H9 (cell line): ENCODE results near the gene RPL35. TPM values are rescaled to one million over a fixed set of nuclear protein-coding genes. Genes with fewer than 3 reads are reported as not detected.

Experiments used
- DNase-seq: peaks from one replicate; pipeline ENCODE4 v3.0.0-alpha.2; 2017
- H2AFZ ChIP-seq: one replicate; pipeline ENCODE4 v1.6.1; 2013; ENCODE audit warnings: mild to moderate bottlenecking, low read length, control low read depth, moderate library complexity
- H2AK5ac ChIP-seq: 2 replicates; pipeline ENCODE4 v1.6.1; 2013; ENCODE audit warnings: low read length, control low read depth, mixed read lengths; ENCODE audit not compliant: insufficient read length
- H2BK120ac ChIP-seq: one replicate; pipeline ENCODE4 v1.6.1; 2013; ENCODE audit warnings: low read depth, mild to moderate bottlenecking, low read length, control low read depth, inconsistent platforms; ENCODE audit not compliant: poor library complexity, severe bottlenecking
- H2BK12ac ChIP-seq: 2 replicates; pipeline ENCODE4 v1.6.1; 2013; ENCODE audit warnings: low read length, control low read depth, mixed read lengths, low read depth; ENCODE audit not compliant: insufficient read length
- H2BK15ac ChIP-seq: 2 replicates; pipeline ENCODE4 v1.6.1; 2013; ENCODE audit warnings: low read depth, low read length, control low read depth
- H2BK20ac ChIP-seq: one replicate; pipeline ENCODE4 v1.6.1; 2013; ENCODE audit warnings: low read depth, mild to moderate bottlenecking, low read length, control low read depth, inconsistent platforms; ENCODE audit not compliant: poor library complexity, severe bottlenecking
- H2BK5ac ChIP-seq: 2 replicates; pipeline ENCODE4 v1.6.1; 2013; ENCODE audit warnings: low read length, control low read depth, mixed read lengths; ENCODE audit not compliant: insufficient read length
- H3K14ac ChIP-seq: 2 replicates; pipeline ENCODE4 v1.6.1; 2013; ENCODE audit warnings: low read length, control low read depth; ENCODE audit not compliant: insufficient read depth
- H3K18ac ChIP-seq: 2 replicates; pipeline ENCODE4 v1.6.1; 2013; ENCODE audit warnings: low read depth, mild to moderate bottlenecking, mixed read lengths, low read length, control low read depth; ENCODE audit not compliant: insufficient read length
- H3K23ac ChIP-seq: 2 replicates; pipeline ENCODE4 v1.6.1; 2013; ENCODE audit warnings: low read length, control low read depth, mixed read lengths, low read depth; ENCODE audit not compliant: insufficient read length
- H3K23me2 ChIP-seq: 2 replicates; pipeline ENCODE4 v1.6.1; 2013; ENCODE audit warnings: low read depth, mild to moderate bottlenecking, mixed read lengths, low read length, control low read depth; ENCODE audit not compliant: insufficient read length, poor library complexity, severe bottlenecking
- H3K27ac ChIP-seq: 2 replicates; pipeline ENCODE4 v1.5.1; 2013; ENCODE audit warnings: low read length, control low read depth, mixed read lengths, low read depth; ENCODE audit not compliant: insufficient read length
- H3K27me3 ChIP-seq: 2 replicates; pipeline ENCODE4 v1.6.1; 2013; ENCODE audit warnings: low read length, control low read depth, inconsistent platforms; ENCODE audit not compliant: insufficient read depth
- H3K4ac ChIP-seq: 2 replicates; pipeline ENCODE4 v1.6.1; 2013; ENCODE audit warnings: low read depth, mild to moderate bottlenecking, control low read depth, inconsistent platforms, low read length, moderate library complexity
- H3K4me1 ChIP-seq: 2 replicates; pipeline ENCODE4 v1.6.1; 2013; ENCODE audit warnings: low read length, control low read depth, inconsistent platforms; ENCODE audit not compliant: insufficient read depth
- H3K4me2 ChIP-seq: 2 replicates; pipeline ENCODE4 v1.6.1; 2013; ENCODE audit warnings: low read length, control low read depth, mixed read lengths; ENCODE audit not compliant: insufficient read length, insufficient read depth
- H3K56ac ChIP-seq: 2 replicates; pipeline ENCODE4 v1.6.1; 2013; ENCODE audit warnings: low read depth, mild to moderate bottlenecking, mixed read lengths, low read length, control low read depth; ENCODE audit not compliant: insufficient read length
- H3K79me1 ChIP-seq: 2 replicates; pipeline ENCODE4 v1.6.1; 2013; ENCODE audit warnings: low read depth, mild to moderate bottlenecking, moderate library complexity, low read length, control low read depth, inconsistent platforms; ENCODE audit not compliant: insufficient read depth, poor library complexity, severe bottlenecking
- H3K79me2 ChIP-seq: 2 replicates; pipeline ENCODE4 v1.6.1; 2013; ENCODE audit warnings: low read length, control low read depth, inconsistent platforms; ENCODE audit not compliant: insufficient read depth
- H3K9ac ChIP-seq: 2 replicates; pipeline ENCODE4 v1.6.1; 2013; ENCODE audit warnings: low read length, control low read depth, mixed read lengths; ENCODE audit not compliant: insufficient read length; ENCODE audit errors: extremely low read depth
- H3K9me3 ChIP-seq: one replicate; pipeline ENCODE4 v1.6.1; 2013; ENCODE audit warnings: low read depth, low read length, inconsistent platforms; ENCODE audit not compliant: control insufficient read depth
- H3T11ph ChIP-seq: one replicate; pipeline ENCODE4 v1.6.1; 2013; ENCODE audit warnings: mild to moderate bottlenecking, low read length, control low read depth, inconsistent platforms
- H4K20me1 ChIP-seq: one replicate; pipeline ENCODE4 v1.6.1; 2013; ENCODE audit not compliant: control insufficient read depth, insufficient read length, insufficient read depth
- H4K5ac ChIP-seq: 2 replicates; pipeline ENCODE4 v1.6.1; 2013; ENCODE audit warnings: low read depth, mild to moderate bottlenecking, mixed read lengths, low read length, control low read depth; ENCODE audit not compliant: insufficient read length
- H4K8ac ChIP-seq: replicated peaks from 2 replicates; pipeline ENCODE4 v1.6.1; 2013; ENCODE audit warnings: low read length, control low read depth, mixed read lengths, low read depth; ENCODE audit not compliant: insufficient read length
- H4K91ac ChIP-seq: 2 replicates; pipeline ENCODE4 v1.6.1; 2013; ENCODE audit warnings: low read depth, mild to moderate bottlenecking, moderate library complexity, mixed read lengths, low read length, control low read depth; ENCODE audit not compliant: insufficient read length
- H3K27ac Mint-ChIP-seq, 3 experiments: 2 replicates in 2 of 3; 3 replicates in 1 of 3; pipeline ENCODE4 v1.8.0; 2020 to 2021; ENCODE audit warnings: mixed read lengths in 3 of 3, mild to moderate bottlenecking in 1 of 3, moderate library complexity in 1 of 3
- H3K27me3 Mint-ChIP-seq: 2 replicates; pipeline ENCODE4 v1.8.0; 2021; ENCODE audit warnings: low read depth, mild to moderate bottlenecking, moderate library complexity, mixed read lengths
- H3K36me3 Mint-ChIP-seq, 3 experiments: 2 replicates in 2 of 3; 3 replicates in 1 of 3; pipeline ENCODE4 v1.8.0; 2020 to 2021; ENCODE audit warnings: low read depth in 3 of 3, mixed read lengths in 3 of 3; ENCODE audit not compliant: insufficient read depth in 1 of 3
- H3K4me1 Mint-ChIP-seq, 2 experiments: 2 replicates each; pipeline ENCODE4 v1.8.0; 2020; ENCODE audit warnings: mixed read lengths in 2 of 2
- H3K4me3 Mint-ChIP-seq, 2 experiments: 2 replicates in 1 of 2; 3 replicates in 1 of 2; pipeline ENCODE4 v1.8.0; 2020 to 2021; ENCODE audit warnings: mild to moderate bottlenecking in 2 of 2, mixed read lengths in 2 of 2, moderate library complexity in 1 of 2
- H3K9me3 Mint-ChIP-seq, 2 experiments: 2 replicates in 1 of 2; 3 replicates in 1 of 2; pipeline ENCODE4 v1.8.0; 2020; ENCODE audit warnings: mild to moderate bottlenecking in 2 of 2, mixed read lengths in 2 of 2, moderate library complexity in 1 of 2
- WGBS: extraction: QIAGEN DNeasy Blood & Tissue Kit; methylation state at CpG from one replicate; pipeline ENCODE4 v1.1.7; 2013; ENCODE audit warnings: missing lambda C conversion rate, low lambda C conversion rate, mixed read lengths; ENCODE audit not compliant: insufficient read length; ENCODE audit errors: extremely low coverage; 5-methylcytosine and 5-hydroxymethylcytosine counted together
- total RNA-seq: library from RNA; stranded (reverse); gene quantifications from 2 replicates; pipeline ENCODE4 v1.2.1, GENCODE V29; 2021
- TF ChIP-seq, protein P1 (sequence below): fragments of 200-600 bp; sonication (generic); conservative IDR thresholded peaks from 3 replicates; pipeline ENCODE4 v1.8.0; 2021; ENCODE audit warnings: antibody characterized with exemption, mild to moderate bottlenecking

Gene RPL35
- total RNA-seq, 1 experiment from 2014 or later, result 1,840 TPM

DNA sequence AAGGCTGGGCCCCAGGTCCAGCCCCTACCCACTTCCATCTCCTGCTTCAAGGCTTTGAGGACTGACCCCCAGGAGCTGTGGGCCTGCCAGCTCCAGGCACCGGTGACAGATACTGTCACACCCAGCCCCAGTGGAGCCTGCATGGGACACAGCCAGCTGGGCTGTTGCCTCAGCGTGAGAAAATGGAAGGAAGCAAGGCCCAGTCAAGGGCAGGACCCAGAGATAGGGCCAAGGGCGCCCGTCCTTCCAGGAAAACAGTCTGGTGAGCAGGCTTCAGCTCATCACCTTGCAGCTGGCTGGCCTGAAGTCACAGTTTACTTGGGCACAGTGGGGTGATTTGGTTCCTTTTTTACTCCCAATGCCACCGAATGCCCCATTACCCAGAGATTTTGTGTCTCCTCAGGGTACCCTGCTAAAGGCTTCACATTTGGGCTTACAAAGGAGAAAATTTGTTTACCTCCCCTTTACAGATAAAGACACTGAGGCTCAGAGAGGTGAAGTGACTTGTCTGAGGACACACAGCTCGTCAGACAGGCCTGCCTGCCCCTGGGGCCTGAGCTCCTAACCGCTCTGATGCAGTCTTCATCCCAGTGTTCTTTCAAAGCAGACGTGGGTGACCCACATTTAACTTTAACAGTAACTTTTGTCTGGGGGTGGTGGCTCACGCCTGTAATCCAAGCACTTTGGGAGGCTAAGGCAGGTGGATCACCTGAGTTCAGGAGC is 30.0 kb downstream of the RPL35 start:
- WGBS, result no CpG with 5 or more reads among the region's 9 CpGs
- H3K23ac ChIP-seq, result no peak overlapping the region
- no peaks in the 10 kb centered on the region for H3K79me1 ChIP-seq
- peaks cover 0 to 3% of the 10 kb centered on the region in 2 experiments; a peak in 1 of 5 replicates for H3K9me3 Mint-ChIP-seq
- DNase-seq, result no peak
- H3K36me3 Mint-ChIP-seq, result peaks cover 0 to 1% (median 0%) of the 10 kb centered on the region in 3 experiments; a peak in 1 of 7 replicates
- H3K4ac ChIP-seq, result no peak overlapping the region
- TF ChIP-seq, protein P1, sequence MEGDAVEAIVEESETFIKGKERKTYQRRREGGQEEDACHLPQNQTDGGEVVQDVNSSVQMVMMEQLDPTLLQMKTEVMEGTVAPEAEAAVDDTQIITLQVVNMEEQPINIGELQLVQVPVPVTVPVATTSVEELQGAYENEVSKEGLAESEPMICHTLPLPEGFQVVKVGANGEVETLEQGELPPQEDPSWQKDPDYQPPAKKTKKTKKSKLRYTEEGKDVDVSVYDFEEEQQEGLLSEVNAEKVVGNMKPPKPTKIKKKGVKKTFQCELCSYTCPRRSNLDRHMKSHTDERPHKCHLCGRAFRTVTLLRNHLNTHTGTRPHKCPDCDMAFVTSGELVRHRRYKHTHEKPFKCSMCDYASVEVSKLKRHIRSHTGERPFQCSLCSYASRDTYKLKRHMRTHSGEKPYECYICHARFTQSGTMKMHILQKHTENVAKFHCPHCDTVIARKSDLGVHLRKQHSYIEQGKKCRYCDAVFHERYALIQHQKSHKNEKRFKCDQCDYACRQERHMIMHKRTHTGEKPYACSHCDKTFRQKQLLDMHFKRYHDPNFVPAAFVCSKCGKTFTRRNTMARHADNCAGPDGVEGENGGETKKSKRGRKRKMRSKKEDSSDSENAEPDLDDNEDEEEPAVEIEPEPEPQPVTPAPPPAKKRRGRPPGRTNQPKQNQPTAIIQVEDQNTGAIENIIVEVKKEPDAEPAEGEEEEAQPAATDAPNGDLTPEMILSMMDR, result no peak
- H4K8ac ChIP-seq, result no peak overlapping the region
- peaks cover 9 to 18% of the 10 kb centered on the region in 2 experiments for H3K4me1 Mint-ChIP-seq
- no peak overlapping the region for H3T11ph ChIP-seq
- H4K91ac ChIP-seq, result no peak overlapping the region
- H3K27ac ChIP-seq, result no peak overlapping the region
- no peak overlapping the region for H3K4me2 ChIP-seq
- H4K20me1 ChIP-seq, result no peaks in the 10 kb centered on the region
- peaks cover 4% of the 10 kb centered on the region; the same call in 1 of the 2 replicates for H3K27me3 Mint-ChIP-seq
- no peak overlapping the region for H4K5ac ChIP-seq
- H2AFZ ChIP-seq, result no peak overlapping the region
- no peak overlapping the region for H3K18ac ChIP-seq
- H3K79me2 ChIP-seq, result no peaks in the 10 kb centered on the region
- H2BK120ac ChIP-seq, result no peak overlapping the region
- no peak overlapping the region for H3K27ac Mint-ChIP-seq
- no peak overlapping the region for H2BK12ac ChIP-seq
- no peak overlapping the region for H3K14ac ChIP-seq
- no peak overlapping the region for H2BK15ac ChIP-seq
- no peak overlapping the region for H2BK5ac ChIP-seq
- no peak overlapping the region for H3K9ac ChIP-seq
- H3K27me3 ChIP-seq, result no peaks in the 10 kb centered on the region
- H3K56ac ChIP-seq, result no peak overlapping the region
- H2AK5ac ChIP-seq, result no peak overlapping the region
- no peaks in the 10 kb centered on the region; the same call in 1 of the 2 replicates for H3K4me1 ChIP-seq
- no peaks in the 10 kb centered on the region for H3K9me3 ChIP-seq
- H2BK20ac ChIP-seq, result no peak overlapping the region
- no peak overlapping the region for H3K4me3 Mint-ChIP-seq
- H3K23me2 ChIP-seq, result no peaks in the 10 kb centered on the region
